ENCODE results near the gene ABTB2. TPM values are rescaled to one million over a fixed set of nuclear protein-coding genes. Genes with fewer than 3 reads are reported as not detected.
"Not testable (repeated sequence)": the region's sequence is repeated elsewhere in the genome, so short reads cannot be mapped to it uniquely, and the experiment has no call there.

Gene ABTB2
- total RNA-seq, 2 donors from 2014 or later, result 5.8 to 11.1 TPM

DNA sequence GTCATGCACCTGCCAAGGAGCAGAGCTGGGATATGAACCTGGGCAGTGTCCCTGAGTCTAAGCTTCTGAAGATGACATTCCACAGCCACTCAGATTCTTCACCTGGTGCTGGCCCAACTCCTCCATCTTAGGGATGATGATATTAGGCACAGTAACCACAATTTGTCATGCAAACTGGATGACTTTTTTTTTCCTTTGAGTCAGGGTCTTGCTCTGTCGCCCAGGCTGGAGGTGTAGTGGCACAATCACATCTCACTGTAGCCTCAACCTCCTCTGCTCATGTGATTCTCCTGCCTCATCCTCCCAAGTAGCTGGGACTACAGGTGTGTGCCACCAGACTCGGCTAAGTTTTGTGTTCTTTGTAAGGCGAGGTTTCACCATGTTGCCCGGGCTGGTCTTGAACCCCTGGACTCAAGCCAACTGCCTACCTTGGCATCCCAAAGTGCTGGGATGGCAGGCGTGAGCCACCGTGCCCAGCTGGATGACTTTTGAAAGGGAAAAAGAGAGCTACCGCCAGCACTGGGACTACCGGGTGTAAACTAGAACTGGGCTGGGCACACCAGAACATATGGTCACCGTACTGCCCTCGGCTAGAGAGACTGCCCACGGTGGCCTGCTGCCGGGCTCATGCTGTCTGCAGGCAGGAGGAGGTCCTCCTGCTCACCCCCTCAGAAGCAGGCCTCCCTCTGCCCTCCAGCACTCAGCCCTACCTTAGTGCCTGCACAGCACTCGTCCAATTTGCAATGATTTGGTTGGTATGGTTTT is 174.7 kb downstream of the ABTB2 start:
- Histone ChIP-seq H3K4me1 (no peaks in the 10 kb centered on the region), H3K4me3 (no peak overlapping the region), H3K9ac (ENCODE audit: low read depth in 2 of 2, low read length in 2 of 2) (no peak overlapping the region), H3K27ac (no peak overlapping the region), H3K9me3 (no peaks in the 10 kb centered on the region), H3K36me3 (no peaks in the 10 kb centered on the region), H3K27me3 (no peaks in the 10 kb centered on the region)
- TF ChIP-seq, protein P1, sequence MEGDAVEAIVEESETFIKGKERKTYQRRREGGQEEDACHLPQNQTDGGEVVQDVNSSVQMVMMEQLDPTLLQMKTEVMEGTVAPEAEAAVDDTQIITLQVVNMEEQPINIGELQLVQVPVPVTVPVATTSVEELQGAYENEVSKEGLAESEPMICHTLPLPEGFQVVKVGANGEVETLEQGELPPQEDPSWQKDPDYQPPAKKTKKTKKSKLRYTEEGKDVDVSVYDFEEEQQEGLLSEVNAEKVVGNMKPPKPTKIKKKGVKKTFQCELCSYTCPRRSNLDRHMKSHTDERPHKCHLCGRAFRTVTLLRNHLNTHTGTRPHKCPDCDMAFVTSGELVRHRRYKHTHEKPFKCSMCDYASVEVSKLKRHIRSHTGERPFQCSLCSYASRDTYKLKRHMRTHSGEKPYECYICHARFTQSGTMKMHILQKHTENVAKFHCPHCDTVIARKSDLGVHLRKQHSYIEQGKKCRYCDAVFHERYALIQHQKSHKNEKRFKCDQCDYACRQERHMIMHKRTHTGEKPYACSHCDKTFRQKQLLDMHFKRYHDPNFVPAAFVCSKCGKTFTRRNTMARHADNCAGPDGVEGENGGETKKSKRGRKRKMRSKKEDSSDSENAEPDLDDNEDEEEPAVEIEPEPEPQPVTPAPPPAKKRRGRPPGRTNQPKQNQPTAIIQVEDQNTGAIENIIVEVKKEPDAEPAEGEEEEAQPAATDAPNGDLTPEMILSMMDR (IDR thresholded peaks at IDR 0.05), result no peak
- intact Hi-C loops (cut with DNase I), result no loop called here
- no peak for DNase-seq

DNA sequence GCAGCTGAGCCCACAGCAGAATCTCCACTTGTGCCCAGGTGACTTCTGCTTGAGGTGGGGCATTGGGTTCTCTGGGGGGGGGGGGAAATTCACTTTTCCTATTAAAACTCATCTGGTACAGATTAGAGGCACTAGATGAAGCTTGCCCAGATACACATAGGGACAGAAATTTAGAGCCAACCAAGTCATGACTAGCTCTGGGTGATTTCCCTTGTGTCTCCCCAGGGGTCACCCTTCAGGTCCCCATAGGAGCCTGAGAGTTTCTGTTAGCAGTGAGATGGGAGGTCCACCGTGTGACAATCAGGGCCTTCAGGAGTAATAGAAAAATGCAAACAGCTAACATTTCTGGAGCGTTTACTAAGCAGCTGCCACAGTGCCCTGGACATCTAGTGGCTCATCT is 175.4 kb downstream of the ABTB2 start:
- Histone ChIP-seq H3K27ac (no peak overlapping the region), H3K27me3 (no peaks in the 10 kb centered on the region), H3K4me1 (no peaks in the 10 kb centered on the region), H3K36me3 (no peaks in the 10 kb centered on the region), H3K4me3 (no peak overlapping the region), H3K9me3 (no peaks in the 10 kb centered on the region), H3K9ac (ENCODE audit: low read depth in 2 of 2, low read length in 2 of 2) (no peak overlapping the region)
- intact Hi-C loops (cut with DNase I), result no loop called here
- TF ChIP-seq, protein P1 (IDR thresholded peaks at IDR 0.05), result no peak
- DNase-seq, result no peak

DNA sequence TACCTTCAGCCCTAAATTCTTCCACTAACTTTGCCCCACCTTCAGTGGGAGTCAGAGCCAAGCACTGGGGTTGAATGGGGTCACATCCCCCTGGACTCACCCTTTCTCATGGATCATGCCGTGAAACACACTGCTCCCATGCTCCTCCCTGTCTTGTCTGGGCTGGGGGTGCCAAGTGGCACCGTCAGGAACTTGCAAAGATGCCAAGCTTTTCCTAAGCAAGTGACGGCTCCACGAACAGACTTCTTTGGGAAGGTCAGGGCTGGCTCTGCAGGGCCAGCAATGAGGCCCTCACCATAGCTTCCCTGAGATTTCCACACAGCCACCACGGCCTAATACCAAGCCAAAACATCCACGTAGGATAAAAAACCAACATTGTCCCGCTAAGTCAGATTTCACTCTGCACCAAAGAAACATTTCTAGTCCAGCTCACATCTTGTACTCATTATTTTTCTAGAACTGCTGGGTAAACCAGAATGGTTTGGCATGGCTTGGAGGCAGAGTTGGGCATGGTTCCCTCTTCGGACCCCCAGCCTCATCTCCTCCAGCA is 175.9 kb downstream of the ABTB2 start:
- TF ChIP-seq, protein P1 (IDR thresholded peaks at IDR 0.05), result no peak
- no peak overlapping the region for H3K27ac ChIP-seq
- H3K9me3 ChIP-seq, result no peaks in the 10 kb centered on the region
- no peaks in the 10 kb centered on the region for H3K4me1 ChIP-seq
- intact Hi-C loops (cut with DNase I), result no loop called here
- no peak overlapping the region for H3K9ac ChIP-seq (ENCODE audit: low read depth in 2 of 2, low read length in 2 of 2)
- no peaks in the 10 kb centered on the region for H3K27me3 ChIP-seq
- DNase-seq, result no peak
- H3K36me3 ChIP-seq, result no peaks in the 10 kb centered on the region
- no peak overlapping the region for H3K4me3 ChIP-seq

DNA sequence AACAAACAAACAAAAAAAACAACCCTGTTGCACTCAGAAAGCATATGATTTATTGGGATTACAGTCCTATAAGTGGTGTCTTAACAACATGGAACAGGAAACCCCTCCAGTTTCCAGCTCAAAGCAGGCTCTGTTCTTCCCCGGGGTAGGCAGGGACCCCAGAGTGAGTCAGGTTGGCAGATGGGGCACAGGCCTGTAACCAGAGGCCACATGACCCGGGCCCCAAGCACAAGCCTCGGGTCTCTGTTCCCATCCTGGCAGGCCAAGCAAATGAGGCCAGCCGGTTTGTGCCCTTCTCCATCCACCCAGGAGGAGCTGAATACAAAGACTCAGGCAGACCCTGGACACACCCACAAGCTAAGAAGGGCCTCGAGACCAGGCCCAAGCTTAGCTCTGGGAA is 176.6 kb downstream of the ABTB2 start:
- intact Hi-C loops (cut with DNase I), result no loop called here
- no peak overlapping the region for H3K9ac ChIP-seq (ENCODE audit: low read depth in 2 of 2, low read length in 2 of 2)
- H3K4me1 ChIP-seq, result no peaks in the 10 kb centered on the region
- DNase-seq, result no peak
- H3K27me3 ChIP-seq, result no peaks in the 10 kb centered on the region
- no peaks in the 10 kb centered on the region for H3K36me3 ChIP-seq
- TF ChIP-seq, protein P1 (IDR thresholded peaks at IDR 0.05), result no peak
- H3K9me3 ChIP-seq, result no peaks in the 10 kb centered on the region
- H3K4me3 ChIP-seq, result no peak overlapping the region
- H3K27ac ChIP-seq, result no peak overlapping the region

DNA sequence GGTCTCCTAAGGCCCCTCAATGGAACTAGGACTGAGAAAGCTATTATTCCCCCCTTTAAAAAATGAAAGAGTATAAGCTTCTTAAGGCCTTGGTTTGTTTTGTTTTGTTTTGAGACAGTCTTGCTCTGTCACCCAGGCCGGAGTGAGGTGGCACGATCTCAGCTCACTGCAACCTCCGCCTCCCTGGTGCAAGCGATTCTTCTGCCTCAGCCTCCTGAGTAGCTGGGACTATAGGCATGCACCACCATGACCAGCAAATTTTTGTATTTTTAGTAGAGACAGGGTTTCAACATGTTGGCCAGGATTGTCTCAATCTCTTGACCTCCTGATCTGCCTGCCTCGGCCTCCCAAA is 177.0 kb downstream of the ABTB2 start:
- H3K4me1 ChIP-seq; H3K9me3 ChIP-seq; H3K4me3 ChIP-seq; DNase-seq; H3K27me3 ChIP-seq; H3K9ac ChIP-seq (ENCODE audit: low read depth in 2 of 2, low read length in 2 of 2); H3K27ac ChIP-seq; H3K36me3 ChIP-seq; intact Hi-C loops (cut with DNase I): not testable (repeated sequence)
